GM20000 (cell line): ENCODE data around the gene MINK1.

Experiments used
- DNase-seq: peaks from one replicate; pipeline ENCODE4 v3.0.0; 2012; ENCODE audit warnings: low spot score
- TF ChIP-seq, protein P1 (sequence below): IDR thresholded peaks from 2 replicates; pipeline ENCODE4 v1.5.1; 2012; ENCODE audit warnings: mild to moderate bottlenecking, control low read depth; ENCODE audit errors: extremely low read depth, missing control alignments

MINK1 gene

DNA sequence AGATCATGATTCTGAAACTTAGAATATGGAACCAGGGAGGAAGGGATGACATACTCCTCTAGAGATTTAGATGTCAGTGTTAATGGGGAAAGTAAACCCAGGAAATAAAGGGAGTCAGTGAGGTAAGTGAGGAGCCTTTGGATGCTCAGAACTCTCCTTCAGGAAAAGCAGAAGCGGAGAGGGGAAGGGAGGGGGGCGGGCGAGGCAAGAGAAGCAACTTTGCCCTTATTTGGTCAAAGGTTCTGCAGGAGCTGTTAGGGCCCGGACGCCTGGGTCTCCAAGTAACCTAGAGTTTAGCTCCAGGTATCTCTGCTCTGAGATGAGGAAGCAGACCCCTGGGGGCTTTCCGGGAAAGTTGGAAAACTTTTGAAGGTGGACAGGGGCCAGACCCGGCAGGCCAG, 113.9 kb downstream of the MINK1 start:
- DNase-seq, result no peak
- TF ChIP-seq, protein P1, sequence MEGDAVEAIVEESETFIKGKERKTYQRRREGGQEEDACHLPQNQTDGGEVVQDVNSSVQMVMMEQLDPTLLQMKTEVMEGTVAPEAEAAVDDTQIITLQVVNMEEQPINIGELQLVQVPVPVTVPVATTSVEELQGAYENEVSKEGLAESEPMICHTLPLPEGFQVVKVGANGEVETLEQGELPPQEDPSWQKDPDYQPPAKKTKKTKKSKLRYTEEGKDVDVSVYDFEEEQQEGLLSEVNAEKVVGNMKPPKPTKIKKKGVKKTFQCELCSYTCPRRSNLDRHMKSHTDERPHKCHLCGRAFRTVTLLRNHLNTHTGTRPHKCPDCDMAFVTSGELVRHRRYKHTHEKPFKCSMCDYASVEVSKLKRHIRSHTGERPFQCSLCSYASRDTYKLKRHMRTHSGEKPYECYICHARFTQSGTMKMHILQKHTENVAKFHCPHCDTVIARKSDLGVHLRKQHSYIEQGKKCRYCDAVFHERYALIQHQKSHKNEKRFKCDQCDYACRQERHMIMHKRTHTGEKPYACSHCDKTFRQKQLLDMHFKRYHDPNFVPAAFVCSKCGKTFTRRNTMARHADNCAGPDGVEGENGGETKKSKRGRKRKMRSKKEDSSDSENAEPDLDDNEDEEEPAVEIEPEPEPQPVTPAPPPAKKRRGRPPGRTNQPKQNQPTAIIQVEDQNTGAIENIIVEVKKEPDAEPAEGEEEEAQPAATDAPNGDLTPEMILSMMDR, result no peak
